BLaER1 (cell line): Measurements from ENCODE around the gene ZNF185.

Experiments used
- H3K27ac ChIP-seq: shearing (Covaris generic); formaldehyde crosslinking; 2 replicates; pipeline ENCODE4 v1.8.1; 2022
- H3K27me3 ChIP-seq: shearing (Covaris generic); formaldehyde crosslinking; 2 replicates; pipeline ENCODE4 v1.8.1; 2022
- H3K36me3 ChIP-seq: shearing (Covaris generic); formaldehyde crosslinking; 2 replicates; pipeline ENCODE4 v1.8.1; 2022
- H3K4me1 ChIP-seq: shearing (Covaris generic); formaldehyde crosslinking; 2 replicates; pipeline ENCODE4 v1.8.1; 2022
- H3K4me2 ChIP-seq: shearing (Covaris generic); formaldehyde crosslinking; 2 replicates; pipeline ENCODE4 v1.8.1; 2022
- H3K4me3 ChIP-seq: shearing (Covaris generic); formaldehyde crosslinking; 2 replicates; pipeline ENCODE4 v1.8.1; 2022
- H3K9ac ChIP-seq: shearing (Covaris generic); formaldehyde crosslinking; 2 replicates; pipeline ENCODE4 v1.8.1; 2022
- H3K9me3 ChIP-seq: shearing (Covaris generic); formaldehyde crosslinking; 2 replicates; pipeline ENCODE4 v1.8.1; 2022
- H4K20me1 ChIP-seq: shearing (Covaris generic); formaldehyde crosslinking; 2 replicates; pipeline ENCODE4 v1.8.1; 2022
- Cebpa-rat ChIP-seq: shearing (Covaris generic); IDR thresholded peaks from 2 replicates; pipeline ENCODE4 v1.8.1; 2022

Gene ZNF185

DNA sequence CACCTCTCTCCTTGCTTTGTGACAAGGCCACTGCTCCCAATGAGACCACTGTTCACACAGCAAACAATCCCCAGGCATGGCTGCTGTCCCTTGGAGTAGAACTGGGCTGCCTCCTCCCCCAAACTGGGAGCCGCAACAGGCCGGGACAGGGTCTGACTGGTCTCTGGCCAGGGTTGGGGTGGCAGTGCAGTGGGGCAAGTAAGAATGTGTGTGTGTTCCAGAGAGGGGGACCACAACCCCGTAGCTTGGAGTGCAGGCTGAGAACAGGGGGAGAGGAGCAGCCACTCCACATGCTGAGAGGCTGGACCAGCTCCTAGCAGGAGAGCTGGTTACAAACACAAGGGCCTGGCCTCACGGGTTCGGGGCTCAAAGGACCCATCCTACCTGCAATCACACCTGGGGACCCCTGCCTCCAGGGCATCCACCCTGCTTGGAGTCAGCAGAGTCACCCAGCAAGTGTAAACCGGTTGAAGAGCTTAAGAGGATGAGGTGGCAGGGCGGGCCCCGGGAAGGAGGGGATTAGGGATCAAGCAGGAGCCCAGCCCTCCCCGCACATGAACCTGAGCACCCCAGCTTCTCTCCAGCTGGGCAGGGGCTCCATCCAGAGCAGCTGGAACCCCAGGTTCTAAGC lies 3.8 kb upstream of the ZNF185 start:
- Histone ChIP-seq H4K20me1 (peaks cover 50% of the 10 kb centered on the region; the same call in 1 of the 2 replicates), H3K36me3 (no peaks in the 10 kb centered on the region), H3K27ac (no peak overlapping the region), H3K4me1 (peaks cover 34% of the 10 kb centered on the region), H3K4me3 (no peak overlapping the region), H3K9me3 (no peaks in the 10 kb centered on the region), H3K9ac (no peak overlapping the region), H3K27me3 (peaks cover 99% of the 10 kb centered on the region), H3K4me2 (no peak overlapping the region)
- TF ChIP-seq Cebpa-rat = no peak

DNA sequence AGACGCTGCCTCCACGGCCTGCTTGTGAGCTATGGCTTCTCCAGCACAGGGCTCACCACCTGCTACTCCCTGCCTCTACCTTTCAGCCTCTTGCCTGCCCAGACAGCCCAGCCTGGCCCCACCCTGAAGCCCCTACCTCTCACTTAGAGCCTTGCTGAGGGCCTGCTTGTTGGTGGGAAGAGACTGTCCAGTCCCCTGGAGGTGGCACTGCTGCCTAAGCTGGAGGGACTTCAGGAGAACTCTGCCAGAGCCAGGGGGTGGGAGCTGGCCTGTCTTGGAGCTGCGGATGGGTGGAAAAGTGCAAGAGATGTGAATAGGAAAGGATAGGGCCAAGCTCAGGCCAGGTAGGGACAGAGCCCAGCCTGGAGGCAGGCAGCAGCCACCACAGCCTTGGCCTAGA lies 2.7 kb upstream of the ZNF185 start:
- no peaks in the 10 kb centered on the region for H3K9me3 ChIP-seq
- no peak overlapping the region for H3K9ac ChIP-seq
- H3K27ac ChIP-seq = no peak overlapping the region
- H3K4me1 ChIP-seq = peaks cover 29% of the 10 kb centered on the region
- H3K4me2 ChIP-seq = peak overlapping the region; percentile 60
- H3K27me3 ChIP-seq = peaks cover 99% of the 10 kb centered on the region
- H4K20me1 ChIP-seq = peaks cover 53% of the 10 kb centered on the region; the same call in 1 of the 2 replicates
- no peak overlapping the region for H3K4me3 ChIP-seq
- no peak for TF ChIP-seq Cebpa-rat
- H3K36me3 ChIP-seq = no peaks in the 10 kb centered on the region

DNA sequence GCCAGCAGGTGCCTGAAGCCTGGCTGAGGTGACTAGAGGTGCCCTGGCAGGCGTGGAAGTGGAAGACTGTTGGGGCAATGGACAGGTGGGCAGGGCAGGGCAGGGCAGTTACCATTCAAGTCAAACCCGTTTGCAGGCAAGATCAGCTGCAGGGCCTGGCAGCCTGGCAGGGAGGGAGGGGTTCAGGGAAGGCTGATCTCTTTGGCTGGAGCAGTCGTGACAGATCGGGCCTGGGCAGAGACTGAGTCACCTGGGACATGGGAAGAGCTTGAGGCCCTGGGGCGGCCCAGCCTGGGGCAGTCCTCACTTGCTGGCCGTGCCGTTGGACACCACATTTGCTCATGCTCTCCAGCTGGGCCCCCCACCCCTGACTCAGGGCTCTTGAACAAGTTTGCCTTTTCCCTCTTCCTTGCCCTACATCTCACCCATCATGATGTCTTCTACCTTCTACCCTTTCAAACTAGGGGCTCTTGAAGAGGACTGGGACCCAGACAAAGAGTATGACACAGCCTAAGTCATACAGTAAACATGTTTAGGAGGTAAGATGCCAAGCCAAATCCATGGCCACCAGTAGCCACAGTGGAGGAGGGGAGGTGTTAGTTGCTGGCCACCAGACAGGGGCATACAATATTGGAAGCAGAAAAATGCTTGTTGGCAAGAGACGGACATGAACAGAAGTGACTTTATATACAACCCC lies 2.0 kb upstream of the ZNF185 start:
- Histone ChIP-seq H3K9me3 (no peaks in the 10 kb centered on the region), H3K4me2 (peak overlapping the region; percentile 60), H3K4me1 (peaks cover 29% of the 10 kb centered on the region), H3K27ac (no peak overlapping the region), H4K20me1 (peaks cover 60% of the 10 kb centered on the region; the same call in 1 of the 2 replicates), H3K27me3 (peaks cover 99% of the 10 kb centered on the region), H3K4me3 (no peak overlapping the region), H3K9ac (no peak overlapping the region), H3K36me3 (no peaks in the 10 kb centered on the region)
- TF ChIP-seq Cebpa-rat = no peak

DNA sequence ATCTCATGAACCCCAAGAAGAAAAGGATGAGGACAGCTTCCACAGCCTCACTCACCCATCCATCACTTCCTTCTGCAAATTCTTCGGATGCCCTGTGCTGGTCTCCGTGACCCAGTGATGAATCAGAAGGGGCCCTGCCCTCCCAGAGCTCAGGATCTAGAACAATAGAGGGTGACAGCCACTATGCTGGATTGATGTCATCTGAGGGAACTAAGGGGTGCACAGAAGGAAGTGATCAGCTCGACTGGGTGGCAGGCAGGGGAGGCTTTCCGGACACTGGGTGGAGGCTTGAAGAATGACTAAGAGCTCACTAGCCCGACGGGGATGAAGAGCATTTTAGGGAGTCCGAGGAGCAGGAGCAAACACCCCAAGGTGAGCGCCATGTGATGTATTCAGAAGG lies 1.4 kb upstream of the ZNF185 start:
- H4K20me1 ChIP-seq = peaks cover 62% of the 10 kb centered on the region; the same call in 1 of the 2 replicates
- H3K4me1 ChIP-seq = peaks cover 29% of the 10 kb centered on the region
- peaks cover 94% of the 10 kb centered on the region for H3K27me3 ChIP-seq
- H3K9me3 ChIP-seq = no peaks in the 10 kb centered on the region
- TF ChIP-seq Cebpa-rat = no peak
- H3K27ac ChIP-seq = no peak overlapping the region
- H3K9ac ChIP-seq = no peak overlapping the region
- H3K36me3 ChIP-seq = no peaks in the 10 kb centered on the region
- H3K4me2 ChIP-seq = peak overlapping the region; percentile 60
- no peak overlapping the region for H3K4me3 ChIP-seq

DNA sequence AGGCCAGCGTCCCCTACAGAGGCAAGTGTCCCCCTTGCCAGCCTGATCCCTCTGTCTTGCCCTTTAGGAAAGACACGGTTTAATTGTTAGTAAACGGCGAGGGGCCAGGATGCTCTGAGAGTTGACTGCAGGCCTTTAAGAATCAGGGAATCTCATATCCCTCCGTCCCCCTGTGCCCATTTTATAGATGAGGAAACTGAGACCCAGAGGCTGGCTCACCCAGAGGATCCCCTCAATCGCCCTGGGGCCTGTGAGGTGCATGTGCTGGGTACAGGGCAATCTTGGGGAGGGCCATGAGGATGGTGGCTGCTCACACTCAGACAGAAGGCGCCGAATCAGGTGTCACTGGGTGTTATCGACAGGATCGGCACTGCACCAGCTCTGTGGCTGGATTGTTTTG lies 575 bp downstream of the ZNF185 start:
- Histone ChIP-seq H3K36me3 (no peaks in the 10 kb centered on the region), H3K4me2 (peak overlapping the region; percentile 71), H3K27ac (no peak overlapping the region), H3K27me3 (peaks cover 92% of the 10 kb centered on the region), H4K20me1 (peaks cover 50% of the 10 kb centered on the region; the same call in 1 of the 2 replicates), H3K4me3 (peak overlapping the region; percentile 54), H3K4me1 (peaks cover 29% of the 10 kb centered on the region), H3K9ac (no peak overlapping the region), H3K9me3 (no peaks in the 10 kb centered on the region)
- TF ChIP-seq Cebpa-rat = no peak

DNA sequence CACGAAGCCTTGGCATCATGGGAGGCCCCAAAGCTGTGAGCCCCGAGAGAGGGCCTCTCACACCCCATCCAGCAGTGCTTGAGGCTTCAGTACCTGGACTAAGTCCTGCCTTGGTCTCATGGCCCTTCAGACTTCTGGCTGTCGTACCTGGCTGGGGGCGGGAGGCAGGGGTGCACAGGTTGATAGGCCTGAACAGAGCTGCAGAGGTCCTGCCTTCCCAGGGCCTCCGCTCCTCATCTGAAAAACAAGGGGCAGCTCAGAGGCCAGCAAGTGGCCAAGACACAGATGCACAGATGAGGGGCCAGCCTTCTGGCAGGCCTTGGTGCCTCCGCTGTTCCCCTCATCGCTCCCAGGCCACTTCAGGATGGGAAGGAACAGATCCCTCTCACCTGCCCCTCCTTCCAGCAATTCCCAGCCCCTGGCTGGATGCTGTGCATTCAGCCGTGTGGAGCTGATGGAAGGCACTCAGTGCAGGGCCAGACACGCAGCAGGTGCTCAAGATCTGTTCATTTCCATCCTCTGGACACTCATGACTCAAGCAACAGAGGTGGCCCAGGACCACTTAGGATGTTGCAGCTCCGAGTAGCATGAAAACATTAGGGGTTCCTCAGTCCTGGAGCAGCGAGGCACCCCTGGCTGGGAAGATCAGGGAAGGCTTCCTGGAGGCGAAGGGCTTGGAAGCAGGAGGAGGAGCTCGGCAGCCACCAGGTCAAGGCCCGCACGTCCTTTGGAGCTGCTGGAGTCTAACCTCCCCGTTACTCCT lies 1.4 kb downstream of the ZNF185 start:
- peaks cover 42% of the 10 kb centered on the region; the same call in 1 of the 2 replicates for H4K20me1 ChIP-seq
- H3K4me1 ChIP-seq = peaks cover 32% of the 10 kb centered on the region
- H3K4me2 ChIP-seq = no peak overlapping the region
- no peaks in the 10 kb centered on the region for H3K9me3 ChIP-seq
- no peak overlapping the region for H3K4me3 ChIP-seq
- H3K9ac ChIP-seq = no peak overlapping the region
- no peaks in the 10 kb centered on the region for H3K36me3 ChIP-seq
- H3K27me3 ChIP-seq = peaks cover 90% of the 10 kb centered on the region
- H3K27ac ChIP-seq = no peak overlapping the region
- no peak for TF ChIP-seq Cebpa-rat

GRCh38 chrX:152899874-152900719 lies 2.2 kb downstream of the ZNF185 start:
- Histone ChIP-seq H3K9ac (no peak overlapping the region), H3K36me3 (no peaks in the 10 kb centered on the region), H3K27me3 (peaks cover 90% of the 10 kb centered on the region), H3K4me1 (peaks cover 31% of the 10 kb centered on the region), H3K4me3 (no peak overlapping the region), H4K20me1 (peaks cover 39% of the 10 kb centered on the region; the same call in 1 of the 2 replicates), H3K4me2 (no peak overlapping the region), H3K9me3 (no peaks in the 10 kb centered on the region), H3K27ac (no peak overlapping the region)
- no peak for TF ChIP-seq Cebpa-rat

DNA sequence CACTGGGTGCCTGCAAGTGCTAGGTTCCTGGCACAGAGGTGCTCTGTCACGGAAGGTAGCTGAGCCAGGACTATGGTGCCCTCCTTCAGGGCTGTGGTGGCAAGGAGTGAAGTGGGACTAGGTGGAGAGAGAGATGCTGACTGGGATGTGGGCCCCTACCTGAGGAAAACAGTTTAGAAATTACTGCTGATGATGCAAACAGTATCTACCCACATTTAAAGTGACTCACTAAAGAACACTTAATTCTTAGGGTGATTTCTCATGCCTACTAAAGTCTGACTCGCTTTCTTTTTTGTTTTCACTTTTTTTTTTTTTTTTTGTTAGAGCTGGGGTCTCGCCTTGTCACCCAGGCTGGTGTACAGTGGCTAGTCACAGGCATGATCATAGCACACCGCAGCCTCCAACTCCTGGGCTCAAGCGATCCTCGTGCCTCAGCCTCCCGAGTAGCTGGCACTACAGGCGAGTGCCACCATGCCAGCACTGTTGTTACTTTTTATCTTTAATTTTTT lies 3.1 kb downstream of the ZNF185 start:
- Histone ChIP-seq H3K9ac (no peak overlapping the region), H3K27me3 (peaks cover 90% of the 10 kb centered on the region), H3K9me3 (no peaks in the 10 kb centered on the region), H3K4me3 (no peak overlapping the region), H3K36me3 (no peaks in the 10 kb centered on the region), H3K27ac (no peak overlapping the region), H3K4me1 (peaks cover 22% of the 10 kb centered on the region), H4K20me1 (peaks cover 41% of the 10 kb centered on the region; the same call in 1 of the 2 replicates), H3K4me2 (no peak overlapping the region)
- TF ChIP-seq Cebpa-rat = no peak

GRCh38 chrX:152901816-152902501 lies 4.1 kb downstream of the ZNF185 start:
- no peaks in the 10 kb centered on the region for H3K9me3 ChIP-seq
- H3K4me1 ChIP-seq = peaks cover 12% of the 10 kb centered on the region
- H3K36me3 ChIP-seq = no peaks in the 10 kb centered on the region
- H4K20me1 ChIP-seq = peaks cover 50% of the 10 kb centered on the region; the same call in 1 of the 2 replicates
- H3K27ac ChIP-seq = no peak overlapping the region
- no peak overlapping the region for H3K9ac ChIP-seq
- H3K4me2 ChIP-seq = no peak overlapping the region
- no peak overlapping the region for H3K4me3 ChIP-seq
- H3K27me3 ChIP-seq = peaks cover 90% of the 10 kb centered on the region
- no peak for TF ChIP-seq Cebpa-rat
